RWPE2 (cell line): ENCODE data around the gene POLQ.

ENCODE experiments used
- ATAC-seq: fragments of 200-7000 bp; cut with Tn5 transposase; 3 replicates; pipeline ENCODE4 v1.9.1; 2021; ENCODE audit warnings: low read depth
- DNase-seq: peaks from one replicate; pipeline ENCODE4 v3.0.0-alpha.2; 2020; ENCODE audit warnings: low spot score
- H3K27ac ChIP-seq: fragments of 450-650 bp; 2 replicates; pipeline ENCODE4 v1.5.1; 2017; ENCODE audit warnings: mild to moderate bottlenecking; ENCODE audit not compliant: poor library complexity, severe bottlenecking
- H3K27me3 ChIP-seq: fragments of 250-450 bp; sonication (Bioruptor Pico); 2 replicates; pipeline ENCODE4 v1.5.1; 2021; ENCODE audit warnings: mild to moderate bottlenecking, moderate library complexity; ENCODE audit not compliant: insufficient read depth, poor library complexity, severe bottlenecking
- H3K36me3 ChIP-seq: fragments of 250-450 bp; sonication (Bioruptor Pico); 2 replicates; pipeline ENCODE4 v1.5.1; 2020; ENCODE audit warnings: low read depth, mild to moderate bottlenecking, moderate library complexity
- H3K4me1 ChIP-seq: fragments of 250-450 bp; sonication (Bioruptor Pico); 2 replicates; pipeline ENCODE4 v1.5.1; 2021; ENCODE audit warnings: mild to moderate bottlenecking, moderate library complexity; ENCODE audit not compliant: insufficient read depth, poor library complexity, severe bottlenecking
- H3K4me3 ChIP-seq: fragments of 250-450 bp; sonication (Bioruptor Pico); 2 replicates; pipeline ENCODE4 v1.5.1; 2021; ENCODE audit warnings: mild to moderate bottlenecking, moderate library complexity; ENCODE audit not compliant: severe bottlenecking
- H3K9me3 ChIP-seq: fragments of 250-450 bp; sonication (Bioruptor Pico); 2 replicates; pipeline ENCODE4 v1.5.1; 2021; ENCODE audit warnings: mild to moderate bottlenecking, moderate library complexity; ENCODE audit not compliant: severe bottlenecking
- TF ChIP-seq, protein P1 (sequence below): fragments of 450-650 bp; IDR thresholded peaks from one replicate; pipeline ENCODE4 v1.5.1; 2017; ENCODE audit warnings: mild to moderate bottlenecking, moderate library complexity; ENCODE audit not compliant: poor library complexity, severe bottlenecking

Gene POLQ

DNA sequence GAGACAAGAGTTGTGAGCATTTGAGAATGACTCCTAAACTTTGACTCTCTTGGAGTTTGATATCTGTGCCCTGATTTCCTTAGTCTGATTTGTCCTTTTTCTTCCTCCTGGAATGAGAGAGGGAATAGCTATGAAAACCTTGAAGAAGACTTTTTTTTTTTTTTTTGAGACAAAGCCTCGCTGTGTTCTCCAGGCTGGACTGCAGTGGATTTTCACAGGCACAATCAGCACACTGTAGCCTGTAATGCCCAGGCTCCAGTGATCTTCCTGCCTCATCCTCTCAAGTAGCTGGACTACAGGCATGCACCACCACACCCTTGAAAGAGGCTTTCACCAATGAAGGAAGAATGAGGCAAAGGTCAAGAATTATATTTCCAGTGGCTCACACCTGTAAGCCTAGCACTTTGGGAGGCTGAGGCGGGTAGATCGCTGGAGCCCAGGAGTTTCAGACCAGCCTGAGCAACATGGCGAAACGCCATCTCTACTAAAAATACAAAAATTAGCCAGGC, 11.7 kb upstream of the POLQ start:
- ATAC-seq: no peak

DNA sequence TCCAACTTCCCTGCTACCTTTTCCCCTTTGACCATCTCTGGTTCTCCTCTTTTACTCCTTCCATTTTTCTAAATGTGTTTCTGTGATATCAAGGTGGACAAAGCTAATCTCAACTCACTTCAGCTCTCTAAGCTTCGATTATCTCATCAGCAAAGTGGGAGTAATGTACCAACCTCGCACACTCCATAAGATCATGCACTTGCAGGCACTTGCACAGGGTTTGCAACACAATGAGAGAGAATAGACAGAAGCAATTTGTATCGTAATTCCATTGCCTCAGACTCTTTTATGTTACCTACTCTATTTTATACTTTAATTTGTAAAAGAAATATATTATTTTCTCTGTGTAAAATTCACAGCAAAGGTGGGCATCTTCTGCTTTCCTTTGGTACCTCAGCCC, 7.0 kb upstream of the POLQ start:
- no peaks in the 10 kb centered on the region for H3K27me3 ChIP-seq
- no peak for ATAC-seq
- H3K9me3 ChIP-seq: no peaks in the 10 kb centered on the region
- DNase-seq: no peak
- no peak overlapping the region for H3K27ac ChIP-seq
- TF ChIP-seq, protein P1, sequence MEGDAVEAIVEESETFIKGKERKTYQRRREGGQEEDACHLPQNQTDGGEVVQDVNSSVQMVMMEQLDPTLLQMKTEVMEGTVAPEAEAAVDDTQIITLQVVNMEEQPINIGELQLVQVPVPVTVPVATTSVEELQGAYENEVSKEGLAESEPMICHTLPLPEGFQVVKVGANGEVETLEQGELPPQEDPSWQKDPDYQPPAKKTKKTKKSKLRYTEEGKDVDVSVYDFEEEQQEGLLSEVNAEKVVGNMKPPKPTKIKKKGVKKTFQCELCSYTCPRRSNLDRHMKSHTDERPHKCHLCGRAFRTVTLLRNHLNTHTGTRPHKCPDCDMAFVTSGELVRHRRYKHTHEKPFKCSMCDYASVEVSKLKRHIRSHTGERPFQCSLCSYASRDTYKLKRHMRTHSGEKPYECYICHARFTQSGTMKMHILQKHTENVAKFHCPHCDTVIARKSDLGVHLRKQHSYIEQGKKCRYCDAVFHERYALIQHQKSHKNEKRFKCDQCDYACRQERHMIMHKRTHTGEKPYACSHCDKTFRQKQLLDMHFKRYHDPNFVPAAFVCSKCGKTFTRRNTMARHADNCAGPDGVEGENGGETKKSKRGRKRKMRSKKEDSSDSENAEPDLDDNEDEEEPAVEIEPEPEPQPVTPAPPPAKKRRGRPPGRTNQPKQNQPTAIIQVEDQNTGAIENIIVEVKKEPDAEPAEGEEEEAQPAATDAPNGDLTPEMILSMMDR: no peak
- H3K4me3 ChIP-seq: no peak overlapping the region
- no peaks in the 10 kb centered on the region for H3K36me3 ChIP-seq
- H3K4me1 ChIP-seq: no peaks in the 10 kb centered on the region

More for the DNA sequence above, 11.7 kb upstream of the POLQ start:
- TF ChIP-seq, protein P1: no peak
- Histone ChIP-seq H3K27ac (no peak overlapping the region), H3K4me3 (no peak overlapping the region), H3K36me3 (no peaks in the 10 kb centered on the region), H3K4me1 (no peaks in the 10 kb centered on the region), H3K9me3 (no peaks in the 10 kb centered on the region), H3K27me3 (no peaks in the 10 kb centered on the region)
- no peak for DNase-seq

DNA sequence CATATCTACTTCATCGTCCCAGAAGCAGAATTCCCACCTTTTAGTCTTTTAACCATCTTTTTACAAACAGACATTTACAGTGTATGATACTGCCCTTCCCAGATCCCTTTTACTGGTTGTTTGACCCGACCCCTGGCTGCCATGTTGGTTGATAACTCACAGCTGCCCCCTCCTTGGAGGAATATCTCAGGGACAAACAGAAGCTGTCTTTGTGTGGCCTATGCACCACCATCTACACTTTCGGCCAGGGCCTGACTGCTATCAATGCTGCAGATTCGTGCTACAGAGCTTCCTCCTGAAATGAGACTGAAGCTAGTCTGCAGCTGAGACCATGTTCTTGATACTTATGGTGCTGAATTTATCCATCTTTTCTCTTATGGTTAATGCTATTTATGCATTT, 6.6 kb upstream of the POLQ start:
- no peak for DNase-seq
- no peaks in the 10 kb centered on the region for H3K27me3 ChIP-seq
- TF ChIP-seq, protein P1: no peak
- no peaks in the 10 kb centered on the region for H3K36me3 ChIP-seq
- no peak for ATAC-seq
- H3K27ac ChIP-seq: no peak overlapping the region
- no peak overlapping the region for H3K4me3 ChIP-seq
- H3K9me3 ChIP-seq: no peaks in the 10 kb centered on the region
- no peaks in the 10 kb centered on the region for H3K4me1 ChIP-seq

DNA sequence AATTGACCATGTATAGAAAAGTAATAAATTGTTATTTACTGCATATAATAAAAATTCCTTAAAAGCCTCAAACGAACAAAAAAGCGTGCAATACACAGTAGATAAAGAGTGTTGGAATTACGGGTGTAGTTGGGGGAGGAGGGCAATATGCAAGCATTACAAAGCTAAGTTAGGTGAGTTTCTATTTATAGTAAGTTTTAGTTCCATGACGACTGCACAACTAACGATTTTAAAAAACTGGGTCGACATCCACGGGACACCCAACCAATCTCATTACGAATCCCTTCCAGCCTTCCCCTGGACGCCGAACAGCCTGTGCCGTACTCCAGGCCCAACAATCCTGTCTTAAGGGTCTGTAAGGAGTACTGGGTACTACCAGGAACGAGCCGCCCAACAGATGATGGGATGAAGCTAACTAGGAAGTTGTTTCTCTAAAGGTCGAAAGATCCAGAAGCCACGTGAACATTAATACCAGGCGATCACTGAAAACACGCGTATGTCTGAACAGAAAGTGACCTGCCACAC, 677 bp downstream of the POLQ start:
- peak overlapping the region; percentile 42 for H3K27ac ChIP-seq

DNA sequence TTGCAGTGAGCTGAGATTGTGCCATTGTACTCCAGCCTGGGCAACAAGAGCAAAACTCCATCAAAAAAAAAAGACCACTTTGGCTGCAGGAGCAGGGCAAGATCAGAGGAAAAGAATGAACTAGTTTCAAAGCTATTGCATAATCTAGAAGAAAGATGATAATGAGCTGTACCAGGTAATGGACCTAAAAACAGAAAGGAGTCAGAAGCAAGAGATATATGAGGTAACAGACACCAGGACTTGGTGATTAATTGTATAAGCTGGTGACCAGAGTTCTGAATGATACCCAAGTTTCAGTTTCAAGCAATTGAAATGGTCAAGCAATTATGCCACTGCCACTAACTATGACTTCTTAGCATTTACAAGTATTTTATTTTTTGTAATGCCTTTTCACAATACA, 2.9 kb downstream of the POLQ start:
- Histone ChIP-seq H3K27ac (no peak overlapping the region), H3K4me1 (peaks cover 5% of the 10 kb centered on the region), H3K36me3 (peaks cover 64% of the 10 kb centered on the region), H3K27me3 (no peaks in the 10 kb centered on the region), H3K4me3 (no peak overlapping the region), H3K9me3 (no peaks in the 10 kb centered on the region)
- no peak for ATAC-seq
- TF ChIP-seq, protein P1: no peak
- no peak for DNase-seq

More for the DNA sequence above, 677 bp downstream of the POLQ start:
- H3K4me3 ChIP-seq: peak overlapping the region; percentile 77
- ATAC-seq (peak; percentile 24), DNase-seq (no peak)
- H3K36me3 ChIP-seq: peaks cover 42% of the 10 kb centered on the region
- H3K9me3 ChIP-seq: no peaks in the 10 kb centered on the region
- H3K4me1 ChIP-seq: peaks cover 5% of the 10 kb centered on the region
- TF ChIP-seq, protein P1: no peak
- no peaks in the 10 kb centered on the region for H3K27me3 ChIP-seq
